ENCODE data around the gene SHISA7. TPM values are rescaled to one million over a fixed set of nuclear protein-coding genes. Genes with fewer than 3 reads are reported as not detected.
"Not testable (repeated sequence)": the region's sequence is repeated elsewhere in the genome, so short reads cannot be mapped to it uniquely, and the experiment has no call there.

Gene SHISA7
- total RNA-seq, 1 experiment from 2014 or later: not detected

DNA sequence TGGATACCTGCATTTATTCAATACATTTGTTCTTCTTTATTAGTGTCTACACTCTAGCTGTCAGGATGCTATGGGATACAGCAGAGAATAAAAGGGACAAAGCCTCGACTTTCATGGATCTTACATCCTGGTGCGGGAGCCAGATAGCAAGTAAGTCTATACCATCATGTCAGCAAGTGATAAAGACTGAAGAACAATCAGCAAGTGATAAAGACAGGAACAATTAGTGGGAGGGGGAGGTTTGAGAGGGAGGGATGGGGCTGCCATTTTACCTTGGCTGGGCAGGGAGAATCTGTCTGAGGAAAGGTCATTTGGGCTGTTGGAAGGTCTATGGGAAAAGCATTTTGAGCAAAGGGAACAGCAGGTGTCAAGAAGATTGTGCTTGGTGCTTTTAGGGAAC is 32.9 kb downstream of the SHISA7 start:
- ChIA-PET CTCF (interaction anchor here (0.8 kb wide), 1 partner anchor 8 kb away, joined by 3 read pairs; no protein-coding TSS in a partner anchor), POLR2A (ENCODE audit: unreplicated experiment) (no interaction called here)
- Histone ChIP-seq H3K9me3 (ENCODE audit: low read length) (no peaks in the 10 kb centered on the region), H3K4me2 (ENCODE audit: low read length) (no peak overlapping the region), H2AFZ (ENCODE audit: low read length) (no peak overlapping the region), H3K79me2 (ENCODE audit: low read length) (peaks cover 24% of the 10 kb centered on the region), H3K4me3 (ENCODE audit: low read length) (no peak overlapping the region), H3K9ac (ENCODE audit: low read length) (no peak overlapping the region), H3K27me3 (ENCODE audit: low read length) (no peaks in the 10 kb centered on the region), H3K27ac (ENCODE audit: low read length) (no peak overlapping the region), H4K20me1 (ENCODE audit: low read length) (peaks cover 18% of the 10 kb centered on the region), H3K9me2 (replicated peaks; ENCODE audit: low read length) (no peaks in the 10 kb centered on the region), H3K36me3 (ENCODE audit: low read depth, low read length) (peaks cover 17% of the 10 kb centered on the region), H3F3A (ENCODE audit: low read length, unreplicated experiment) (no peaks in the 10 kb centered on the region), H3K4me1 (ENCODE audit: insufficient read depth, low read length) (peaks cover 20% of the 10 kb centered on the region)
- intact Hi-C loops (cut with micrococcal nuclease): no loop called here
- DNase-seq (no peak), ATAC-seq (no peak)
- TF ChIP-seq, protein P1, sequence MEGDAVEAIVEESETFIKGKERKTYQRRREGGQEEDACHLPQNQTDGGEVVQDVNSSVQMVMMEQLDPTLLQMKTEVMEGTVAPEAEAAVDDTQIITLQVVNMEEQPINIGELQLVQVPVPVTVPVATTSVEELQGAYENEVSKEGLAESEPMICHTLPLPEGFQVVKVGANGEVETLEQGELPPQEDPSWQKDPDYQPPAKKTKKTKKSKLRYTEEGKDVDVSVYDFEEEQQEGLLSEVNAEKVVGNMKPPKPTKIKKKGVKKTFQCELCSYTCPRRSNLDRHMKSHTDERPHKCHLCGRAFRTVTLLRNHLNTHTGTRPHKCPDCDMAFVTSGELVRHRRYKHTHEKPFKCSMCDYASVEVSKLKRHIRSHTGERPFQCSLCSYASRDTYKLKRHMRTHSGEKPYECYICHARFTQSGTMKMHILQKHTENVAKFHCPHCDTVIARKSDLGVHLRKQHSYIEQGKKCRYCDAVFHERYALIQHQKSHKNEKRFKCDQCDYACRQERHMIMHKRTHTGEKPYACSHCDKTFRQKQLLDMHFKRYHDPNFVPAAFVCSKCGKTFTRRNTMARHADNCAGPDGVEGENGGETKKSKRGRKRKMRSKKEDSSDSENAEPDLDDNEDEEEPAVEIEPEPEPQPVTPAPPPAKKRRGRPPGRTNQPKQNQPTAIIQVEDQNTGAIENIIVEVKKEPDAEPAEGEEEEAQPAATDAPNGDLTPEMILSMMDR (conservative IDR thresholded peaks at IDR 0.05; ENCODE audit: low read depth, low read length): no peak
- no peak for TF ChIP-seq EZH2phosphoT487 (IDR thresholded peaks at IDR 0.05; ENCODE audit: borderline replicate concordance, low read length)
- BruUV-seq (replicated peaks): no TSS peak

DNA sequence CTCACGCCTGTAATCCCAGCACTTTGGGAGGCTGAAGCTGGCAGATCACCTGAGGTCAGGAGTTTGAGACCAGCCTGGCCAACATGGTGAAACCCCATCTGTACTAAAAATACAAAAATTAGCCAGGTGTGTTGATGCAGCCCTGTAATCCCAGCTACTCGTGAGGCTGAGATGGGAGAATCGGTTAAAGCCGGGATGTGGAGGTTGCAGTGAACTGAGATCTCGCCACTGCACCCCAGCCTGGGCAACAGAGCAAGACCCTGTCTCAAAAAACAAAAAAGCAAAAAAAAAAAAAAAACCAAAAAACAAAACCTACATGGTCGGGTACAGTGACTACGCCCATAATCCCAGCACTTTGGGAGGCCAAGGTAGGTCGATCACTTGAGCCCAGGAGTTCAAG is 33.9 kb downstream of the SHISA7 start:
- ATAC-seq; H3K27me3 ChIP-seq (ENCODE audit: low read length); H2AFZ ChIP-seq (ENCODE audit: low read length); H3K9me3 ChIP-seq (ENCODE audit: low read length); POLR2A ChIA-PET (ENCODE audit: unreplicated experiment); intact Hi-C loops (cut with micrococcal nuclease); BruUV-seq (replicated peaks); H3K9ac ChIP-seq (ENCODE audit: low read length); H3K4me3 ChIP-seq (ENCODE audit: low read length); CTCF ChIA-PET; DNase-seq; H3K9me2 ChIP-seq (replicated peaks; ENCODE audit: low read length); H3F3A ChIP-seq (ENCODE audit: low read length, unreplicated experiment); H3K27ac ChIP-seq (ENCODE audit: low read length); H3K4me2 ChIP-seq (ENCODE audit: low read length): not testable (repeated sequence)
- Histone ChIP-seq H4K20me1 (ENCODE audit: low read length) (peaks cover 24% of the 10 kb centered on the region), H3K79me2 (ENCODE audit: low read length) (peaks cover 33% of the 10 kb centered on the region), H3K4me1 (ENCODE audit: insufficient read depth, low read length) (peaks cover 20% of the 10 kb centered on the region), H3K36me3 (ENCODE audit: low read depth, low read length) (peaks cover 22% of the 10 kb centered on the region)

DNA sequence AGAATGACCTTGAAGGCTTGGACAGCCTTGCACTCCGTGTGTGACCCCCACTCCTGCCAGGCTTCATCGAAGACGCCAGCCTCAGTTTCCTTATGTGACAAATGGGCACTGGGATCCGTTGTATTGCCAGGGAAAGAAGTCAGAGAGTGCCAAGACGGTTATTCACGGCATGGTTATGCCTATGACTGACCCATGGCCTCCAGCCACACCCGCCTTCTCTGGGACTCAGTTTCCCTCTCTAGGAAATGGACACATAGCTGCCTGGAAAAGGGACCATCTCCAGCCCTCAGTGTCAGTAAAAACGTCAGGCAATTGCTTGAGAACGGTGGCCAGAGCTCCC is 34.6 kb downstream of the SHISA7 start:
- intact Hi-C loops (cut with micrococcal nuclease): no loop called here
- peaks cover 29% of the 10 kb centered on the region for H4K20me1 ChIP-seq (ENCODE audit: low read length)
- H3K36me3 ChIP-seq (ENCODE audit: low read depth, low read length): peaks cover 27% of the 10 kb centered on the region
- H3K4me3 ChIP-seq (ENCODE audit: low read length): 0 out of 2 replicates have a peak overlapping the region, but pooled peaks have one; percentile 19
- H3K9me3 ChIP-seq (ENCODE audit: low read length): no peaks in the 10 kb centered on the region
- peak overlapping the region; percentile 57 for H3K27ac ChIP-seq (ENCODE audit: low read length)
- peak overlapping the region; percentile 74 for H2AFZ ChIP-seq (ENCODE audit: low read length)
- TSS peak; percentile 92 for BruUV-seq (replicated peaks)
- peak overlapping the region; percentile 28; the same call in 1 of the 2 replicates for H3K9ac ChIP-seq (ENCODE audit: low read length)
- H3K27me3 ChIP-seq (ENCODE audit: low read length): no peaks in the 10 kb centered on the region
- peaks cover 20% of the 10 kb centered on the region for H3K4me1 ChIP-seq (ENCODE audit: insufficient read depth, low read length)
- peaks cover 38% of the 10 kb centered on the region for H3K79me2 ChIP-seq (ENCODE audit: low read length)
- ChIA-PET CTCF (no interaction called here), POLR2A (ENCODE audit: unreplicated experiment) (no interaction called here)
- DNase-seq (no peak), ATAC-seq (no peak)
- no peaks in the 10 kb centered on the region for H3F3A ChIP-seq (ENCODE audit: low read length, unreplicated experiment)
- no peaks in the 10 kb centered on the region for H3K9me2 ChIP-seq (replicated peaks; ENCODE audit: low read length)
- peak overlapping the region; percentile 97 for H3K4me2 ChIP-seq (ENCODE audit: low read length)
- no peak for TF ChIP-seq EZH2 (IDR thresholded peaks at IDR 0.05; ENCODE audit: low read length, unreplicated experiment)
- TF ChIP-seq, protein P1 (conservative IDR thresholded peaks at IDR 0.05; ENCODE audit: low read depth, low read length): no peak
- no peak for TF ChIP-seq EZH2phosphoT487 (IDR thresholded peaks at IDR 0.05; ENCODE audit: borderline replicate concordance, low read length)
